ENCODE results near the gene BMAL2.

BMAL2 gene

GRCh38 chr12:27290501-27291168 lies 42.0 kb upstream of the BMAL2 start:
- H3K36me3 ChIP-seq = no peaks in the 10 kb centered on the region
- no peaks in the 10 kb centered on the region for H3K27me3 ChIP-seq (ENCODE audit: insufficient read depth, low read depth, severe bottlenecking)
- H3K4me3 ChIP-seq (ENCODE audit: low read depth, low read length) = no peak overlapping the region
- H3K27ac ChIP-seq = no peak overlapping the region
- DNase-seq = peak; percentile 21
- H3K9me3 ChIP-seq (ENCODE audit: severe bottlenecking) = no peaks in the 10 kb centered on the region
- TF ChIP-seq, protein P1, sequence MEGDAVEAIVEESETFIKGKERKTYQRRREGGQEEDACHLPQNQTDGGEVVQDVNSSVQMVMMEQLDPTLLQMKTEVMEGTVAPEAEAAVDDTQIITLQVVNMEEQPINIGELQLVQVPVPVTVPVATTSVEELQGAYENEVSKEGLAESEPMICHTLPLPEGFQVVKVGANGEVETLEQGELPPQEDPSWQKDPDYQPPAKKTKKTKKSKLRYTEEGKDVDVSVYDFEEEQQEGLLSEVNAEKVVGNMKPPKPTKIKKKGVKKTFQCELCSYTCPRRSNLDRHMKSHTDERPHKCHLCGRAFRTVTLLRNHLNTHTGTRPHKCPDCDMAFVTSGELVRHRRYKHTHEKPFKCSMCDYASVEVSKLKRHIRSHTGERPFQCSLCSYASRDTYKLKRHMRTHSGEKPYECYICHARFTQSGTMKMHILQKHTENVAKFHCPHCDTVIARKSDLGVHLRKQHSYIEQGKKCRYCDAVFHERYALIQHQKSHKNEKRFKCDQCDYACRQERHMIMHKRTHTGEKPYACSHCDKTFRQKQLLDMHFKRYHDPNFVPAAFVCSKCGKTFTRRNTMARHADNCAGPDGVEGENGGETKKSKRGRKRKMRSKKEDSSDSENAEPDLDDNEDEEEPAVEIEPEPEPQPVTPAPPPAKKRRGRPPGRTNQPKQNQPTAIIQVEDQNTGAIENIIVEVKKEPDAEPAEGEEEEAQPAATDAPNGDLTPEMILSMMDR (IDR thresholded peaks at IDR 0.05; ENCODE audit: low read depth, low read length) = no peak

GRCh38 chr12:27291862-27292261 lies 40.8 kb upstream of the BMAL2 start:
- Histone ChIP-seq H3K9me3 (ENCODE audit: severe bottlenecking) (no peaks in the 10 kb centered on the region), H3K36me3 (no peaks in the 10 kb centered on the region), H3K27me3 (ENCODE audit: insufficient read depth, low read depth, severe bottlenecking) (no peaks in the 10 kb centered on the region), H3K27ac (no peak overlapping the region), H3K4me3 (ENCODE audit: low read depth, low read length) (no peak overlapping the region)
- TF ChIP-seq, protein P1 (IDR thresholded peaks at IDR 0.05; ENCODE audit: low read depth, low read length) = no peak
- DNase-seq = no peak

DNA sequence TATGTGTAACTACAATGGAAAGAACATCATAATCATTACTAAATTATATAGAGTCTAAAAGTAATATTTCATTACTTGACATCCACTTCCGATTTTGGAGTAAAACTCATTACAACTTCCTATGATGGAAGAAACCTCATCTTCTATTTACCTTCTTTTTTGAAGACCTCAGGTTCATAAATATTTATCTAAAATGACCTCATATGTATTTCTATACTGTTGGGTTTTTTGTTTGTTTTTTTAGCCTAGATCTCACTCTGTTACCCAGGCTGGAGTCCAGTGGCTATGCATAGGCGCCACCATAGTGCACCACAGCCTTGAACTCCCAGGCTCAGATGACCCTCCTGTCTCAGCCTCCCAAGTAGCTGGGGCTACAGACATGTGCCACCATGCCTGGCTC lies 39.9 kb upstream of the BMAL2 start:
- no peak for DNase-seq
- no peaks in the 10 kb centered on the region for H3K27me3 ChIP-seq (ENCODE audit: insufficient read depth, low read depth, severe bottlenecking)

DNA sequence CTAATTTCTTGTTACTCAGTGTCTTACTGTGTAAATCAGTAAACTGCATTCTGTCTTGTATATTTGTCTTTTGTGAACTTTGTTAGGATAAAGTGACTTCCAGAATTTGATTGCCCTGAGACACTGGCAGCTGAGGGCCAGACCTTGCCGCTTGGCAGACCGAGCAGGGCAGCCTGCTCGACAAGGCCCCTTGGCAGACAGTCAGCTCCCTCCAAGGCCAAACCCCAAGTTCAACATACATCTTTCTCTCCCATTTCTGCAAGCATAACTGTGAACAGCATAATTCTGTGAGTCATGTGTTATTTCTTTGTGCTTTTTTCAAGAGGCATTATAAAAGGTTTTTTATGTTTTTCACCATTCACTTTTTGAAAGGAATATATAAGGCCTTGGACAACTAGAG lies 39.2 kb upstream of the BMAL2 start:
- H3K27ac ChIP-seq = no peak overlapping the region
- no peak overlapping the region for H3K4me3 ChIP-seq (ENCODE audit: low read depth, low read length)
- DNase-seq = no peak
- H3K36me3 ChIP-seq = no peaks in the 10 kb centered on the region; the same call in 1 of the 2 replicates
- TF ChIP-seq, protein P1 (IDR thresholded peaks at IDR 0.05; ENCODE audit: low read depth, low read length) = no peak
- H3K9me3 ChIP-seq (ENCODE audit: severe bottlenecking) = no peaks in the 10 kb centered on the region
- H3K27me3 ChIP-seq (ENCODE audit: insufficient read depth, low read depth, severe bottlenecking) = no peaks in the 10 kb centered on the region

More for the DNA sequence above, 39.9 kb upstream of the BMAL2 start:
- Histone ChIP-seq H3K4me3 (ENCODE audit: low read depth, low read length) (no peak overlapping the region), H3K9me3 (ENCODE audit: severe bottlenecking) (no peaks in the 10 kb centered on the region), H3K27ac (no peak overlapping the region), H3K36me3 (no peaks in the 10 kb centered on the region)
- TF ChIP-seq, protein P1 (IDR thresholded peaks at IDR 0.05; ENCODE audit: low read depth, low read length) = no peak

GRCh38 chr12:27296674-27297073 lies 36.0 kb upstream of the BMAL2 start:
- H3K27me3 ChIP-seq (ENCODE audit: insufficient read depth, low read depth, severe bottlenecking) = no peaks in the 10 kb centered on the region
- H3K27ac ChIP-seq = no peak overlapping the region
- TF ChIP-seq, protein P1 (IDR thresholded peaks at IDR 0.05; ENCODE audit: low read depth, low read length) = no peak
- DNase-seq = no peak
- H3K9me3 ChIP-seq (ENCODE audit: severe bottlenecking) = no peaks in the 10 kb centered on the region
- H3K36me3 ChIP-seq = no peaks in the 10 kb centered on the region; the same call in 1 of the 2 replicates
- H3K4me3 ChIP-seq (ENCODE audit: low read depth, low read length) = no peak overlapping the region

DNA sequence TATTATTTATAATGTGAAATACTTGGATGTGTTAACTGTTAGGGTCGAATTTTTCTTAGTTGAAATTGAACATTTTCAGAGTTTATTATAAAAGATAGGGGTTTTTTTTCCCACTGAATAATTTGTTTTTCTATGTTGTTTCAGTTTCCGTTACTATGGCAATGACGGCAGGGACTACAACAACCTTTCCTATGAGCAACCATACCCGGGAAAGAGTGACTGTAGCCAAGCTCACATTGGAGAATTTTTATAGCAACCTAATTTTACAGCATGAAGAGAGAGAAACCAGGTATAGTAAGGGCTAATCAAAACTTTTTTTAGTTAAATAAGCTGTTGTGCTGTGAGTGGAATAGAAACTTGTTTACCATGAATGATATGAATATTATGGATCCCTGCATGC lies 35.1 kb upstream of the BMAL2 start:
- H3K4me3 ChIP-seq (ENCODE audit: low read depth, low read length) = no peak overlapping the region
- H3K27me3 ChIP-seq (ENCODE audit: insufficient read depth, low read depth, severe bottlenecking) = no peaks in the 10 kb centered on the region
- no peak overlapping the region for H3K27ac ChIP-seq
- no peak for DNase-seq
- H3K36me3 ChIP-seq = no peaks in the 10 kb centered on the region; the same call in 1 of the 2 replicates
- H3K9me3 ChIP-seq (ENCODE audit: severe bottlenecking) = no peaks in the 10 kb centered on the region
- TF ChIP-seq, protein P1 (IDR thresholded peaks at IDR 0.05; ENCODE audit: low read depth, low read length) = no peak
